22Rv1 (cell line): Measurements from ENCODE around the gene PLEKHD1.

Experiments
- CTCF ChIP-seq: fragments of 450-650 bp; IDR thresholded peaks from 2 replicates; pipeline ENCODE4 v1.5.1; 2017; ENCODE audit warnings: mild to moderate bottlenecking
- ZFX ChIP-seq: fragments of 450-650 bp; IDR thresholded peaks from 2 replicates; pipeline ENCODE4 v1.6.1; 2017; ENCODE audit warnings: antibody characterized with exemption, borderline replicate concordance

DNA sequence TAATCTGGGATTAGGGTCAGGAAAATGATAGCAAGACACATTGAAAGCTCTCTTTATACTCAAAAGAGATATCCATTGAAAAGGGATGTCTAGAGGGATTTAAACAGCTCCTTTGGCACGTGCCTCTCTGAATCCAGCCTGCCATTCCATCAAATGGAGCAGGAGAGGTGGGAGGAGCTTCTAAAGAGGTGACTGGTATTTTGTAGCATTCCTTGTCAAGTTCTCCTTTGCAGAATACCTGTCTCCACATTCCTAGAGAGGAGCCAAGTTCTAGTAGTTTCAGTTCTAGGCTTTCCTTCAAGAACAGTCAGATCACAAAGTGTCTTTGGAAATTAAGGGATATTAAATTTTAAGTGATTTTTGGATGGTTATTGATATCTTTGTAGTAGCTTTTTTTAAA, 25.4 kb upstream of the PLEKHD1 start:
- no peak for TF ChIP-seq CTCF
- no peak for TF ChIP-seq ZFX
